HL-60 (cell line): ENCODE data around the gene C2CD4D.

ENCODE experiments used
- POLR2AphosphoS5 ChIP-seq: IDR thresholded peaks from 2 replicates; pipeline ENCODE4 v1.6.1; 2012; ENCODE audit warnings: low read depth
- TF ChIP-seq, protein P1 (sequence below): IDR thresholded peaks from one replicate; pipeline ENCODE4 v1.5.1; 2011; ENCODE audit warnings: low read length, control low read depth, inconsistent platforms; ENCODE audit not compliant: insufficient read depth
- TF ChIP-seq, protein P2 (sequence below): IDR thresholded peaks from 2 replicates; pipeline ENCODE4 v1.6.1; 2012; ENCODE audit warnings: low read depth; ENCODE audit not compliant: insufficient replicate concordance

DNA sequence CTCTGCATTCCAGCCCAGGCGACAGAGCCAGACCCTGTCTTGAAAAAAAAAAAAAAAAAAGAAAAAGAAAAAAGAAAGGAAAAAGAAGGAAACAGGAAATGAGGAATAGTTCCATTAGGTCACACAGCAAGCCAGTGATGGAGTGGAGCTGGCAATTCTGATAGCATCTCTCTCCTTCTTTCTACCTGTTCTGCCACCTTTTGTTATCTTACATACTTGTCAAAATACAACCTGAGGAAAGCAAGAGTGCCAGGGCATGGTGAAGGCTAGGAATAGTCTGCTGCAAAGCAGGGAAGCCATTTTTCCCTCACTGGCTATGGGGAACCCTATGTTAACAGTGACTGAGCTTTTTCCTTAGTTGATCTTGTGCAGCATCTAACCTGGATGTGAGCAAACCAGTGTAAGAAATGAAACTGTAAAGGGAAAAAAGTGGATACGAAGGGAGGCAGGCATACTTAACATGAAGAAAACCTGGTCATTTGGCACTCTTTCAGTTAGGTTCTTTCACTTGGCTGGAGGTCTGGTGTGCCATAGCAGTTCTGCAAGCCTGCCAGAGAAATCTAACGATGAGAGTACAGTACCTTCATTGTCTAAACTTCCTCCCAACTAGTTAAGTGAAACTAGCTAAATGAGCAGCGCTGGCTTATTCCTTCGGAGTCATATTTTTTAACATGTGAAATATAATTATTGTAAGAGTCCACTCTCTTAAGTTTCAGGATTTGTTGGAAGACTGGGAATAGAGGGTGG lies 31.8 kb upstream of the C2CD4D start:
- TF ChIP-seq, protein P1, sequence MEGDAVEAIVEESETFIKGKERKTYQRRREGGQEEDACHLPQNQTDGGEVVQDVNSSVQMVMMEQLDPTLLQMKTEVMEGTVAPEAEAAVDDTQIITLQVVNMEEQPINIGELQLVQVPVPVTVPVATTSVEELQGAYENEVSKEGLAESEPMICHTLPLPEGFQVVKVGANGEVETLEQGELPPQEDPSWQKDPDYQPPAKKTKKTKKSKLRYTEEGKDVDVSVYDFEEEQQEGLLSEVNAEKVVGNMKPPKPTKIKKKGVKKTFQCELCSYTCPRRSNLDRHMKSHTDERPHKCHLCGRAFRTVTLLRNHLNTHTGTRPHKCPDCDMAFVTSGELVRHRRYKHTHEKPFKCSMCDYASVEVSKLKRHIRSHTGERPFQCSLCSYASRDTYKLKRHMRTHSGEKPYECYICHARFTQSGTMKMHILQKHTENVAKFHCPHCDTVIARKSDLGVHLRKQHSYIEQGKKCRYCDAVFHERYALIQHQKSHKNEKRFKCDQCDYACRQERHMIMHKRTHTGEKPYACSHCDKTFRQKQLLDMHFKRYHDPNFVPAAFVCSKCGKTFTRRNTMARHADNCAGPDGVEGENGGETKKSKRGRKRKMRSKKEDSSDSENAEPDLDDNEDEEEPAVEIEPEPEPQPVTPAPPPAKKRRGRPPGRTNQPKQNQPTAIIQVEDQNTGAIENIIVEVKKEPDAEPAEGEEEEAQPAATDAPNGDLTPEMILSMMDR = no peak
- TF ChIP-seq, protein P2, sequence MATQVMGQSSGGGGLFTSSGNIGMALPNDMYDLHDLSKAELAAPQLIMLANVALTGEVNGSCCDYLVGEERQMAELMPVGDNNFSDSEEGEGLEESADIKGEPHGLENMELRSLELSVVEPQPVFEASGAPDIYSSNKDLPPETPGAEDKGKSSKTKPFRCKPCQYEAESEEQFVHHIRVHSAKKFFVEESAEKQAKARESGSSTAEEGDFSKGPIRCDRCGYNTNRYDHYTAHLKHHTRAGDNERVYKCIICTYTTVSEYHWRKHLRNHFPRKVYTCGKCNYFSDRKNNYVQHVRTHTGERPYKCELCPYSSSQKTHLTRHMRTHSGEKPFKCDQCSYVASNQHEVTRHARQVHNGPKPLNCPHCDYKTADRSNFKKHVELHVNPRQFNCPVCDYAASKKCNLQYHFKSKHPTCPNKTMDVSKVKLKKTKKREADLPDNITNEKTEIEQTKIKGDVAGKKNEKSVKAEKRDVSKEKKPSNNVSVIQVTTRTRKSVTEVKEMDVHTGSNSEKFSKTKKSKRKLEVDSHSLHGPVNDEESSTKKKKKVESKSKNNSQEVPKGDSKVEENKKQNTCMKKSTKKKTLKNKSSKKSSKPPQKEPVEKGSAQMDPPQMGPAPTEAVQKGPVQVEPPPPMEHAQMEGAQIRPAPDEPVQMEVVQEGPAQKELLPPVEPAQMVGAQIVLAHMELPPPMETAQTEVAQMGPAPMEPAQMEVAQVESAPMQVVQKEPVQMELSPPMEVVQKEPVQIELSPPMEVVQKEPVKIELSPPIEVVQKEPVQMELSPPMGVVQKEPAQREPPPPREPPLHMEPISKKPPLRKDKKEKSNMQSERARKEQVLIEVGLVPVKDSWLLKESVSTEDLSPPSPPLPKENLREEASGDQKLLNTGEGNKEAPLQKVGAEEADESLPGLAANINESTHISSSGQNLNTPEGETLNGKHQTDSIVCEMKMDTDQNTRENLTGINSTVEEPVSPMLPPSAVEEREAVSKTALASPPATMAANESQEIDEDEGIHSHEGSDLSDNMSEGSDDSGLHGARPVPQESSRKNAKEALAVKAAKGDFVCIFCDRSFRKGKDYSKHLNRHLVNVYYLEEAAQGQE = no peak
- TF ChIP-seq POLR2AphosphoS5 = no peak
